ENCODE measurements around the gene NKTR. TPM values are rescaled to one million over a fixed set of nuclear protein-coding genes. Genes with fewer than 3 reads are reported as not detected.

The NKTR gene
- polyA plus RNA-seq, 1 of the 3 experiments (the other 2 are of a cell fraction): 19.2 TPM

DNA sequence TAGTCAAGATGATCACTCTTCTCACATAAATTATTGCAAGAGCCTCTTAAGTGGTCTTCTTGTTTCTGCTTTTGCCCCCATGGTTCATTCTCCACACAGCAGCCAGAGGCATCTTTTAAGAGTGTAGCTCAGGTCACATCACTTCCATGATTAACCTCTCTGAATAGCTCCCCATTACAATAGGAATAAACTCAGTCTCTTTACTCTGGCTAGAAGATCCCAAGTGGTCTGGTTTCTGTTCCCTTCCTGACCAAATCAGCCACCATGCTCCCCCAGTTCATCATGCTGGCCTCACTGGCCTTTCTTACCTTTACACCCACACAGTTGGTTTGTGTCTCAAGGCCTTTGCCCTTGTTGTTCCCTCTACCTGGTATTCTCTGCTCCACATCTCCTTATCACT is 93.9 kb downstream of the NKTR start:
- no peak overlapping the region for H3K27ac ChIP-seq (ENCODE audit: low read depth in 2 of 2, low read length in 1 of 2)
- POLR2A ChIA-PET: no interaction called here
- no peaks in the 10 kb centered on the region for H3K4me1 ChIP-seq (ENCODE audit: control insufficient read depth in 1 of 2, insufficient read depth in 2 of 2, low read depth in 1 of 2, low read length in 1 of 2)
- TF ChIP-seq, protein P1, sequence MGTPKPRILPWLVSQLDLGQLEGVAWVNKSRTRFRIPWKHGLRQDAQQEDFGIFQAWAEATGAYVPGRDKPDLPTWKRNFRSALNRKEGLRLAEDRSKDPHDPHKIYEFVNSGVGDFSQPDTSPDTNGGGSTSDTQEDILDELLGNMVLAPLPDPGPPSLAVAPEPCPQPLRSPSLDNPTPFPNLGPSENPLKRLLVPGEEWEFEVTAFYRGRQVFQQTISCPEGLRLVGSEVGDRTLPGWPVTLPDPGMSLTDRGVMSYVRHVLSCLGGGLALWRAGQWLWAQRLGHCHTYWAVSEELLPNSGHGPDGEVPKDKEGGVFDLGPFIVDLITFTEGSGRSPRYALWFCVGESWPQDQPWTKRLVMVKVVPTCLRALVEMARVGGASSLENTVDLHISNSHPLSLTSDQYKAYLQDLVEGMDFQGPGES (IDR thresholded peaks at IDR 0.05; ENCODE audit: low read depth, low read length): no peak
- TF ChIP-seq, protein P2, sequence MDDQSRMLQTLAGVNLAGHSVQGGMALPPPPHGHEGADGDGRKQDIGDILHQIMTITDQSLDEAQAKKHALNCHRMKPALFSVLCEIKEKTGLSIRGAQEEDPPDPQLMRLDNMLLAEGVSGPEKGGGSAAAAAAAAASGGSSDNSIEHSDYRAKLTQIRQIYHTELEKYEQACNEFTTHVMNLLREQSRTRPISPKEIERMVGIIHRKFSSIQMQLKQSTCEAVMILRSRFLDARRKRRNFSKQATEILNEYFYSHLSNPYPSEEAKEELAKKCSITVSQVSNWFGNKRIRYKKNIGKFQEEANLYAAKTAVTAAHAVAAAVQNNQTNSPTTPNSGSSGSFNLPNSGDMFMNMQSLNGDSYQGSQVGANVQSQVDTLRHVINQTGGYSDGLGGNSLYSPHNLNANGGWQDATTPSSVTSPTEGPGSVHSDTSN (IDR thresholded peaks at IDR 0.05): no peak
- TF ChIP-seq RAD21 (IDR thresholded peaks at IDR 0.05; ENCODE audit: low read length) (no peak), RCOR1 (IDR thresholded peaks at IDR 0.05; ENCODE audit: low read length) (no peak), TAF1 (IDR thresholded peaks at IDR 0.05; ENCODE audit: borderline replicate concordance, low read depth, low read length) (no peak), GATA2 (CRISPR knock-in tag; IDR thresholded peaks at IDR 0.05) (no peak), FOXJ3 (CRISPR knock-in tag; IDR thresholded peaks at IDR 0.05) (no peak), NRF1 (IDR thresholded peaks at IDR 0.05; ENCODE audit: low read depth, low read length) (no peak)
- TF ChIP-seq, protein P3, sequence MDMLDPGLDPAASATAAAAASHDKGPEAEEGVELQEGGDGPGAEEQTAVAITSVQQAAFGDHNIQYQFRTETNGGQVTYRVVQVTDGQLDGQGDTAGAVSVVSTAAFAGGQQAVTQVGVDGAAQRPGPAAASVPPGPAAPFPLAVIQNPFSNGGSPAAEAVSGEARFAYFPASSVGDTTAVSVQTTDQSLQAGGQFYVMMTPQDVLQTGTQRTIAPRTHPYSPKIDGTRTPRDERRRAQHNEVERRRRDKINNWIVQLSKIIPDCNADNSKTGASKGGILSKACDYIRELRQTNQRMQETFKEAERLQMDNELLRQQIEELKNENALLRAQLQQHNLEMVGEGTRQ (IDR thresholded peaks at IDR 0.05; ENCODE audit: borderline replicate concordance, low read depth, low read length): no peak
- TF ChIP-seq, protein P4, sequence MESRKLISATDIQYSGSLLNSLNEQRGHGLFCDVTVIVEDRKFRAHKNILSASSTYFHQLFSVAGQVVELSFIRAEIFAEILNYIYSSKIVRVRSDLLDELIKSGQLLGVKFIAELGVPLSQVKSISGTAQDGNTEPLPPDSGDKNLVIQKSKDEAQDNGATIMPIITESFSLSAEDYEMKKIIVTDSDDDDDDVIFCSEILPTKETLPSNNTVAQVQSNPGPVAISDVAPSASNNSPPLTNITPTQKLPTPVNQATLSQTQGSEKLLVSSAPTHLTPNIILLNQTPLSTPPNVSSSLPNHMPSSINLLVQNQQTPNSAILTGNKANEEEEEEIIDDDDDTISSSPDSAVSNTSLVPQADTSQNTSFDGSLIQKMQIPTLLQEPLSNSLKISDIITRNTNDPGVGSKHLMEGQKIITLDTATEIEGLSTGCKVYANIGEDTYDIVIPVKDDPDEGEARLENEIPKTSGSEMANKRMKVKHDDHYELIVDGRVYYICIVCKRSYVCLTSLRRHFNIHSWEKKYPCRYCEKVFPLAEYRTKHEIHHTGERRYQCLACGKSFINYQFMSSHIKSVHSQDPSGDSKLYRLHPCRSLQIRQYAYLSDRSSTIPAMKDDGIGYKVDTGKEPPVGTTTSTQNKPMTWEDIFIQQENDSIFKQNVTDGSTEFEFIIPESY (IDR thresholded peaks at IDR 0.05; ENCODE audit: borderline replicate concordance, low read depth): no peak
- CTCF ChIA-PET: no interaction called here
- H2AFZ ChIP-seq (ENCODE audit: low read depth): no peak overlapping the region
- H3K36me3 ChIP-seq (replicated peaks in 1 of 2; ENCODE audit: control insufficient read depth in 1 of 2, insufficient read depth in 2 of 2, low read length in 1 of 2): no peaks in the 10 kb centered on the region
- H3K9ac ChIP-seq: no peak overlapping the region
- no peaks in the 10 kb centered on the region for H3K9me3 ChIP-seq
- no peak overlapping the region for H3K4me2 ChIP-seq
- H3K79me2 ChIP-seq (ENCODE audit: insufficient read depth): no peaks in the 10 kb centered on the region
- DNase-seq: no peak
- no peaks in the 10 kb centered on the region for H3K9me2 ChIP-seq
- no peaks in the 10 kb centered on the region for H3F3A ChIP-seq (replicated peaks; ENCODE audit: insufficient read depth)
- H4K20me1 ChIP-seq (ENCODE audit: insufficient read depth): no peaks in the 10 kb centered on the region
- H3K4me3 ChIP-seq (ENCODE audit: low read depth in 2 of 2, low read length in 1 of 2): no peak overlapping the region
- H3K27me3 ChIP-seq (ENCODE audit: insufficient read depth): no peaks in the 10 kb centered on the region; the same call in 1 of the 2 replicates
